ENCODE data around the gene LTA4H.
"Not testable (repeated sequence)": the region's sequence is repeated elsewhere in the genome, so short reads cannot be mapped to it uniquely, and the experiment has no call there.

The LTA4H gene

DNA sequence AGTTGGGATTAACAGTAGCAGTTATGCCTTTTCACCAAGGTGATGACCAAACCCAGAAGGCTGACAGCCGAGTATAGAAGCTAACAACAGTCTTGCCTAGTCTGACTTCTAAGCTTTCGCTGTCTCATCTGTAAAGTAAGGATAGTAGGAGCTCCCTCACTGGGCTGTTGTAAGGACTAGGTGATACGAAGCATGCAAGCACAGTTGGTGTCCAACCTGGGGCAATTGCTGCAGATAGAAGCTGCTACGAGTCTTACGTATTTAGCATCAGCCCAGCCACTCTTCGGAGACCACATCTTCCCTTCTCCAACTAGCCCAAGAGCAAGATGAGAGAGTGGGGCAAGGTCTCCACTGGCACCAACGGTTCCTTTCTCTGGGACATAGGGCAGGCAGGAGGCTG lies 45.3 kb downstream of the LTA4H start:
- no peak for DNase-seq (ENCODE audit: low read depth in 3 of 3)

DNA sequence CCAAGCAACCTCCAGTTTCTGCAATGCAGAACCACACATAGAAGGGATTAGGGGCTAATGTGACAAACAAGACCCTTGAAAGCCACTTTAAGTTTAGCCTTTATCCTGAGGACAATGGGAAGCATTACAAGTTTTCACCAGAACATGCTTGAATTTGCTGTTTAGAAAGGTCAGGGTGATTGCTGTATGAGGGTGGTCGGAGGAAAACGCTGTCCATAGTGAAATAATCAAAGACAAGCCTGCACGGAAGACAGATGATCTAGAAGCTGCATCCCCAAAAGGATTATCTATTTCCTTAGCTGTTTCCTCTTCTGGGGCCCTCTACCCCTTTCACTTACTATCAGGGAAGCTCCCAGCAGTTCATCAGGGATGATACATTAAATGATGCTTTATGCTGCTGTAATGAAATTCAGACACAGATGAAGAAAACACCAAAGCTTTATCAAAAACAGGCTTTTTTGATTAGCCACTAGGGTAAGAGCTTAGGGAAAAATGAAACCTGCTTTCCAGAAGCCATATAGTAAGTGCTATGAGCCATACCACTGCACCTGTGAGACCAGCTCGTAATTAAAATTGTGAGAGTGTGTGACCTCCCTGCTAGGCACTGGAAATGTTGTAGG lies 45.8 kb downstream of the LTA4H start:
- no peak for DNase-seq (ENCODE audit: low read depth in 3 of 3)

DNA sequence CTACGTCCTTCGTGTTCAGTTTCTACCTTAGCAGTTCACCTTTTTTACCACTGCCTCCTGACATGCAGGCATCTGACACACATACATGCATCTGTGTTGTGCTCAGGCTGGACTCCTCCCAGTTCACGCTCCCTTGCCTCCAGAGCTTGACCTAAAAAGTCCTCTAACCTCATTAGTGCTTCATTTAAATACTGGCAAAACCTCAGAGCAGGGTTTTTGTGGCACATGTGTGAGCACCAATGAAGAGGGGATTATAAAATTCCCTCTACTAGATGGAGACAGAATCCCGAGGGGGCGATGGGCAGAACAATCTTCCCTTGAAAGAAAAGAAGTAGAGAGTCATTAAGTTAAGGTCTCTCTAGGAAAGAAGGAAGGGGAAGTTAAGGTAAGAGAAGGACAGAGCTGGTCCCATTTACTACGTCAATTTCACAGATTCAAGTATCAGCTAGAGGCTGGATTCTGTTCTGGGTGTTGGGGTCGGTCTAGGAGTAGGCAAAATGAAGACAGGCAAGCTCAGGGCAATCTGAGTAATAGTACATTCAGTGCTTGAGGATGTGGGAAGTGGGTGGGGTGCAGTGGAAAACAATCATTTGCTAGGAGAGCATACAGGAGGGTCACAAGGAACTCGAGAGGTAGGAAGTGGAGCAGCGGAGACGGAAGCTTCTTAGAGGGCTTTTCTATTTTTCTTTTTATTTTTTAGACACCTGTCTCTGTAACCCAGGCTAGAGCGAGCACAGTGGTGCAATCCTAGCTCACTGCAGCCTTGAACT lies 46.7 kb downstream of the LTA4H start:
- DNase-seq (ENCODE audit: low read depth in 3 of 3) = no peak

DNA sequence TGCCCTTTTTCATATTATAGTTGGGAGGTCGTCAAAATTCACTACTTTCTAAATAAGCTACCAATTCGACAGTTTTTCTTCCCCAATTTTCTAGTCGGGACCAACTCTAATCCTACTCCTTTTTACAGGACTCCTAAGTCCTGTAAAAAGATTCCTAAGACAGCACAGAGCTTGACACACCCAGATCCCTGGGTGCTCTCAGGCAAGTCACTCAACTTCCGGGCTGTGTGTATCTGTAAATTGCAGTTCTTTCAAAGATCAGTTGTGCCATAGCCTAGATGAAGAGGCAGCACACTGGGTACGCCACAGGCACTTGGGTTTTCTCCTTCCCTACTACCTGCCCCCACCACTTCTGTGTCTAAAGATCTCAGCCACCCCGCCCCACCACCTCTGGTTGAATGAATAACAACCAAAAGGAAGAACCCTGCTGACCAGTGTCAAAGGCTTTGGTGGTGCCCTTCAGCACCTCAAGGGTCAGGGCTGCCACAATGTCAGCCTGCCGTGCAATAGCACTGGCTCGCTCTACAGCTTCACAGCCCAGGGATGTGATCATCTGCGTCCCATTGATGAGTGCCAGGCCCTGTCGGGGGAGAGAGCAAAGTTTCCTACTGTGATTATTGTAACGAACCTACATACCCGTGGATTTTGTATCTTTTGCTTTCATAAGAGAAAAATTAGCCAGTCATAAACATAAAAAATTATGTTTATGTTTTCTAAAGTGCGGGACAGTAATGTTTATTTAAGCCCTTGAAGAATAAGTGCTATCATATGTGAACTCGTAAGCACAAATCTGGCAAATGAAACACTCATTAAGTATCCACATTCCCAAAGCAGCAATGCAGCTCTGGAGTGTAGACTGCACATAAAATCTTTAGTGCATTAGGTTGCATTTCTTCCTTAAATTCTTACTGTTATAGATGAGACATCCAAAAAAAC lies 48.5 kb downstream of the LTA4H start:
- no peak for DNase-seq (ENCODE audit: low read depth in 3 of 3)

DNA sequence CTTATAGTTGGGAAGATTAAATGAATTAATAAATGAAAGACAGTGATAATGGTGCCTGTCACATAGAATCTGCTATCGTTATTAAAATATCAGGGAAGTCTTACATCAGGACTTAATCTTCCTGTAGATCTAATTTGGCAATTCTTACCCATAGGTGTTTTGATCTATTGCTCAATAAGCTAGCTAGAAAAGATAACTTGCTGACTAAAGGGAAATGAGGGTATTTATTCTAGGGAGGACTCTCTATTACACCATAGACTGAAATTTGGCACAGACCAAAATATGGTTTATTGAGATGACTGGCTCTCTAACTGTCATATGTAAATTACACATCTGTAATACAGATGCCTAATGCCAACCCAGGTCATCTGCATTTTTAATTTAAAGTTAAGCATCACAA lies 50.7 kb downstream of the LTA4H start:
- no peak for DNase-seq (ENCODE audit: low read depth in 3 of 3)

DNA sequence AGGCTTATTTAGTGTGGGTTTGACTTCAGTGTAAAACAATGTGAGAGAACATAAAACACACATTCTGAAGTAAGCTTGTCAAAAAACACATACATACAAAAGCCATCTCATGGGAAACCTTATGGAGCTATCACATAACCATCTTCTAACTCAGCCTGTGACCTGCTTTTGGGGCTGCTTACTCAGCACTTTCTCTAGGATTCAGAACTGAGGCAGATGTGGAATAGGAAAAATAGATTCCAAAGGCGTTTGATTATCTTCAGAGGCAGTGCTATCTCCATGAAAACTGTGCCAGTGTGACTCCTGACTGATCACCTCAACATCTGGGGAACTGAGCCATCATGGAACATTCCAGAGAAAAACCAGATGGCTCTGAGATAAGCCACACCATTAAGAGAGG lies 52.8 kb downstream of the LTA4H start:
- no peak for DNase-seq (ENCODE audit: low read depth in 3 of 3)

DNA sequence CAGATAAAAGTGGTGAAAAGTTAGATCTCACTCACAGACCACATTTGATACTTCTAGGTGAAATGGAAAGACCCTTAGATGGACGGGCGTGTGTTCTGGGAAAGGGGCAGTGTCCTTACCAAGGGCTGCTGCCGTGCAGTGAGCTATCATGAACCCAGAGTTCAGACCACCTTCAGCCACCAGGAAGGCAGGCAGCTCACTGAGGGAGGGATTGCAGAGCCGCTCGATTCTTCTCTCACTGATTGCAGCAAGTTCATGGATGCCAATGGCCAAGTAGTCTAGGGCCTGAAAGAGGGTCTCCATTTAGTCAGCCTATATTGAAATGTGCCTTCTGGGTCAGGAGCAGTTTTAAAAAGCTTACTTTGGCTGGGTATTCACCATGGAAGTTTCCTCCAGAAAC lies 55.0 kb downstream of the LTA4H start:
- DNase-seq (ENCODE audit: low read depth in 3 of 3) = no peak

DNA sequence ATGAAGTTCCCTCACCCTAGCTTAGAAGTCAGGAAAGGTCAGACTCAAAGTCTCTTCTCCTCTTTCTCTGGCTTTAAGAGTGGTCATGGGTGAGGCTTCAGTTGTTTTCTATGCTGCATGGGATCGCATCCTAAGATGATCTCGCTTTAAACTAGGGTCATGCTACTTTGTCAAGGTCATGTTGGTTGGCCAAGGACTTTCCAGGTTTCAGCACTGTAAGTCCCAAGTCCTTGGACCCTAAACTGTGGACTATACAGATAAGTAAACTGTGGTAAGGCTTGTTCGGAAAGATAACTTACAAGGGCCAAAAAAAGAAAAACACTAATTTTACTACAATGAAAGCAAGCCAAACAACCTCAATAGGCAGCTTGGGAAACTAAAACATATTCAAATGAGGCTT lies 56.6 kb downstream of the LTA4H start:
- no peak for DNase-seq (ENCODE audit: low read depth in 3 of 3)

DNA sequence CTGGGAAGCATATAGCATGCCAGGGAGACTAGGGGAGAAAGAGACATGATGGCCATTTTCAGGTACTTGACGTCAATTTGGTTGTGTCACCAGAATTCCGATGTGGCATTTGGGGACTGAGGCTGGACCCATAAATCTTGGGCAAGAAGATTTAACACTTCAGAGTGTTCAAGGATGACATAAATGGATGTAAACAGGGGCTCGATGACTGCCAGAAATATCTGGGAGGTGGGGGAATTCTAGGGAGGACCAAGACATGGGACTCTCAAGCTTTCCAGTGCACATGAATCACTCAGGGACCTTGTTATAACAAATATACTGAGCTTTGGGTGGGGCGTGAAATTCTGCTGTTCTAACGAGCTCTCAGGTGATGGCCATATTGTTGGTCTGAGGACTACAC lies 57.0 kb downstream of the LTA4H start:
- no peak for DNase-seq (ENCODE audit: low read depth in 3 of 3)

DNA sequence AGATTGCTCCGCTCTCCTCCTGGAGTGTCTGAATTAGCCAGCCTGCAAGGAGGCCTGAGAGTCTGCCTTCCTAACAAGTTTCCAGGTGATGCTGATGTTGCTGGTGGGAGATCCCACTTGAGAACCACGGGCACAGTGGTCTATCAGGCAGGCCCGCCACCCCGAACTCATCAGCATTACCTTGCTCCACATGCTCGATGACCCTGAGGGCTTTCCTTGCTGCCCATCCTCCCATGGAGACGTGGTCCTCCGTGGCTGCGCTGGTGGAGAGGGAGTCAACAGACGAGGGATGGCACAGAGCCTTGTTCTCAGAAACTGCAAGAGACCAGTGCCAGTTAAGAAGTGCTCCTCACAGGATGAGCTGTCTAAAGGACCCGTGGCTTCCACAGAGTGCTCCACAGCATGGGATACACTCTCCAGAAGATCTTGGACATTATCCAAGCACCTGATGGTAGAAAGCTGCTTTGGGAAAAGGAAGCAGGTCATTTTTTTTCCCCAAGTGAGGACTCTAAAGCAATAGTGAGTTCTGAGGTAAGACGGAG lies 57.6 kb downstream of the LTA4H start:
- DNase-seq (ENCODE audit: low read depth in 3 of 3) = no peak

DNA sequence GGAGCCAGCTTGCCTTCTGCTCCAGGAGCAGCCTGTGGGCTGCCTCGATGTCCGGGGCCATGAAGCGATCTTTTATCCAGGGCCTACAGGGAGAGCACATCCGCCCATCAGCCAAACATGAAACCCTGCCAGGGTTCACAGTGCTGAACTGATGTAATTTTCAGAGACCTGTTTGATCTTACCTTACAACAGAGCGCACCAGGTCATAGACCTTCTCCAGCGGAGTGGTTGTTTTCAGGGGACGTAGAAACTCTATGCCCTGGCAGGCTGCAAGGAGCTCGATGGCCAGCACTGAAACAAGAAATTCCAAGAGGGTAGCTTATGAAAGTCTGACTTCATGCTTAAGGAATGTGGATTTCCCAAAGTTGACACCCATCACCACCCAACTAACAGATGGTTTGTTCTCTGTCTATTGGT lies 59.0 kb downstream of the LTA4H start:
- no peak for DNase-seq (ENCODE audit: low read depth in 3 of 3)

DNA sequence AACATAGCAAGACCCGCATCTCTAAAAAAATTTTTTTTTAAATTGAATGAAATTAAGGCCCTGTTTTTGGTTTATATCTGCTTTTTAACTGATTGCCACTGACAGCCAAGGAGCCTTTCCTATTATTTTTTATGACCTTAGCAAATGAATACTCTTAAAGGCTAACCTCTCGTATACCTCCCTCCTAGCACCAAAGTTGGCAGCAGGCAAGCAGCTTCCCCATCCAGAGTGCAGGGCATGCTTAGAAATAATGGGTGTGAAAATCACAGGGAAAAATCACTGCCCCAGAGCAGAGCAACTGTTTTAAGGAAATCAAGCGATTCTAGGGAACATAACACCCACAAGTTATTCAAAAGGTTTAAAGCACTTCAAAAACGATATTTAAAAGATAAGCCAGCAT lies 59.9 kb downstream of the LTA4H start:
- DNase-seq (ENCODE audit: low read depth in 3 of 3) = no peak

DNA sequence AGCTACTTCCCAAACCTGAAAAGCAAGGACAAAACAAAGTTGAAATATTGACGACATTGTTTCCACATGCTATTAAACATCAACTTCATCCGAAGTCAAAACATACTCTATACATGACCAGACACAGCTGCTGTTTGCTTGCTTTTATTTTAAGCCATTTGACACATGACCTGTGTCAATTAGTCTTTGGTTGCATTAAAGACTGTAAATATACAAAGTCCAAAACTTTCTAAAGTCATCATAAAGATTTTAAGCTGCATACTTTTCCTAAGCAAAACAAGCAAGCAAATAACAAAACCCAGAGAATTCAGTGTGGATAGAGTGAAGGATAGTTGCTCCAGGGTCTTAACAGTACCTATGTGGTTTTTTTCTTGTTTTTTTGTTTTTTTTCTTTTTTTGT lies 61.0 kb downstream of the LTA4H start:
- DNase-seq (ENCODE audit: low read depth in 3 of 3) = no peak

DNA sequence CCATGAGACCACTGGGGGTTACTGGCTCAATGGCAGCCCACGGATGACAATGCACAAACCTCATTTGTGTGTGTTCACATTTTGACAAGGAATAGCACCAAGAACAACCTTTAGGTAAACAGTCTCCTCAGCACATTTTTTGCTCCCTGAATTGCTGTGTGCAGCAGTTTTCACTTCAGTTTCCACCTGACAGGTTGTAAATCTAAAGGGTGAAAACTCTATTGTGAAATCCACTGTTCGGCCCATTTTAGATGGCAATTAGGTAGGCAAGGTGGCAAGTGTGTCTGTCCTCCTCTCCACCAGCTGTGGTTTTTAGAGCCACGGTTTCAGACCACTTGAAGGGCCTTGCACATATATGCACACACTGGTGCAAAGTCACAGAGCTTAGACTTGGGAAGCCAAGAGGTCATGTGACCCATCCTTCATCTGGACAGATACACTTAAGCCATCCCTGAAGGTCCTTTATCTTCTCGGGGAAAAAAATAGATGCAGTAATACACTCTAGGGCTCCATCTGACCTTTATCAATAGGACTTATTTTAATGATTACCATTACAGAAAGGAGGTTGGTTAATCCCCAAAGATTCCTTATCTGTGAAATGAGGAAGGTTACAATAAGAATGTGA lies 62.4 kb downstream of the LTA4H start:
- DNase-seq (ENCODE audit: low read depth in 3 of 3) = no peak

DNA sequence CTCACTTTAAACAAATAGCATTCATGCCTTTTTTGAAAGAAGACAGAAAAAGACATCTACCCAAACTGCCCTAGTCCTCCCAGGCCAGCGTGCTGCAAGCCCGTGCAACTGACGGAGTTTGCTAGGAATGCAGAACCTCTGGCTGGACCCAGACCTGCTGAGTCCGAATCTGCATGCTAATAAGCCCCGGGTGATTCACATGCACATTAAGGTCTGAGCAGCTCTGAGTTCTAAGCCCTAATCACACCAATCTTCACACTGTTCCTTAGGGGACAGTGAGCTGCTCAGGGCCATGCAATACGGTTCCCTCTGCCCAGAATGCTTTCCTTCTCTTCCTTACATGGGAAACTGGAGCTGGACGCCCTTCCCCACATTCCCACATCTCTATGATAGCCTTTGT lies 64.5 kb downstream of the LTA4H start:
- no peak for DNase-seq (ENCODE audit: low read depth in 3 of 3)

DNA sequence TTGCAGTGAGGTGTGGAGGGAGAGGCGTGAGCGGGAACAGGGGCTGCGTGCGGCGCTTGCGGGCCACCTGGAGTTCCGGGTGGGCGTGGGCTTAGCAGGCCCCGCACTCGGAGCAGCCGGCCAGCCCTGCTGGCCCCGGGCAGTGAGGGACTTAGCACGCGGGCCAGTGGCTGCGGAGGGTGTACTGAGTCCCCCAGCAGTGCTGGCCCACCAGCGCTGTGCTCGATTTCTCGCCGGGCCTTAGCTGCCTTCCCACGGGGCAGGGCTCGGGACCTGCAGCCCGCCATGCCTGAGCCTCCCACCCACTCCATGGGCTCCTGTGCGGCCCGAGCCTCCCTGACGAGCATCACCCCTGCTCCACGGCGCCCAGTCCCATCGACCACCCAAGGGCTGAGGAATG lies 66.3 kb downstream of the LTA4H start:
- DNase-seq (ENCODE audit: low read depth in 3 of 3) = not testable (repeated sequence)

DNA sequence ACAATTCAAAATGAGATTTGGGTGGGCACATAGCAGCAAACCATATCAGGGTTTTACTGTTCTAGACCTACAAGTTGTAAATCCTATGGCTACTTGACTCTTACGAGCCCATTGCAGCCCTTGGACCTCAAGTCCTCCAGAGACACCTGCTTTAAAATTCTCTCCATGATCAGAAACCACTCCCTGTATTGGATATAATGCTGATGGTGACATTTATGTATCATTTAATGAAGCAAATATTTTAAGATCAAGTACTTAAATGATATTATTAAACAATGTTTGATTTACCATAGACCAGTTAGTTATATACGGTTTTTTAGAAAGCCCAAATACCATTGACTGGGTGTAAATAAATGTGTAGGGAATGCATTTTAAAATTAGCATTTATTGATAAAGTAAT lies 68.1 kb downstream of the LTA4H start:
- no peak for DNase-seq (ENCODE audit: low read depth in 3 of 3)

DNA sequence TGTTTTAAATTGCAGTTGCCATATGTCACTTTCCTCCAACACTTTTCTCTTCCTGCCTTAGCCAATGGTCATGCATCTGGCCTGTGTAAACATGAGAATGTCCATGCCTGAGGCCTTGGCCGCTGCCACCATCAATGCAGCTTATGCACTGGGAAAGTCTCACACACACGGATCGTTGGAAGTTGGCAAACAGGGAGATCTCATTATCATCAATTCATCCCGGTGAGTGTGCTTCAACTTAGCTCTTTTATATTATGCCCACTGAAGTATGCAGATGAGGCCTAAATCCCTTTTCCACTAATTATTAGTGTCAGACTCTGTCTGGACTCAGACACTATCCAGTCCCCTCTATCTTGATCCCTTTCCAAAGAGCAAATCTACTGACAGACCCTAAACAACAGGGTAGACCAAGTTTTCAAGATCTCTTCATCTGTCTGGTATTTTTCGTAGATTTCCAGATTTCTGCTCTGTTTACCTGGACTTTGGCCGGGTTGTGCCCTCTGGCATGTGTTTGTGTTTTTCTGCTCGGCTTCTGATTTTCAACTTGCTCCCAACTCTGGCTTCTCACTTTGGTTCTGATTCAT lies 69.0 kb downstream of the LTA4H start:
- no peak for DNase-seq (ENCODE audit: low read depth in 3 of 3)

DNA sequence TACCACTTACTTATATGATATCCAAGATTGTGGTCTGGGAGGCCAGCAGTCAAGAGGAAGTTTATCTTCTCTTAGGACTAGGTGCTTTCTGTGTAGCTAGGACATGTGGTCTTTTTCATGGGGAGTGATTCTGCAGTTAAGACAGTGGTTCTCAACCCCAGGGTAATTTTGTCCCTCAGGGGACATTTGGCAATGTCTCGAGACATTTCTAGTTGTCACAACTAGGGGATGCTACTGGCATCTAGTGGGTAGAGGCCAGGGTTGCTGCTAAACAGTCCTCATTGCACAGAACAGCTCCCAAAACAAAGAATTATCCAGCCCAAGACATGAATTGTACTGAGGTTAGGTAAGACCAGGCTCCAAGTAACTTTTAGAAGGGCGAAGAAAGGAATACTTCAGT lies 72.3 kb downstream of the LTA4H start:
- no peak for DNase-seq (ENCODE audit: low read depth in 3 of 3)

DNA sequence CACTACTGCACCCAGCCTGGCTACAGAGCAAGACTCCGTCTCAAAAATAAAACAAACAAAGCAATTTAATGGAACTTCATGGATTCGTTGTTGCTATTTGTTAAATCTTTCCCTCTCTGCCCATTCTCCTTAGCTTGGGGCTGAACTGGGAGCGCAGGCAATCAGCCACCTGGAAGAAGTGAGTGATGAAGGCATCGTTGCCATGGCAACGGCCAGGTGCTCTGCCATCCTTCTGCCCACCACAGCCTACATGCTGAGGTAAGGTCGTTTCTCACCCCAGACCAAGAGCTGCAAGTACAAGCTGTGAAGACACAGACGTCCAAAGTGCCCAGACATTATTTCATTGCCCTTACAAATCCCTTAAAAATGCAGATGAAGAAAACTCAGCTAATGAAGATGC lies 73.2 kb downstream of the LTA4H start:
- no peak for DNase-seq (ENCODE audit: low read depth in 3 of 3)

DNA sequence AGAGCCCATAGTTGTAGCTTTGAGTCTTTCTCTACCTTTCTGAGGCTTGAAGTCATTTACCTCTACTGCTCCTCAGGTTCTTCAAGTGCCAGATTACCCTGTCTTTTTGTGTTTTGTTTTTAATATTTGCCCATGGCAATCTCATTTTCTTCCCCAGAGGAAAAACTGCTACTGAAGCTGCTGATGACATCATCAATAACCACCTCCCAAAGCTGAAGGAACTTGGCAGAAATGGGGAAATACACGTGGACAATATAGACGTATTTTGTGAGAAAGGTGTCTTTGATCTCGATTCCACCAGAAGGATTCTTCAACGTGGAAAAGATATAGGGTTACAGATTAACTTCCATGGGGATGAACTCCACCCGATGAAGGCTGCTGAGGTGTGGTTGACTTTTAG lies 75.1 kb downstream of the LTA4H start:
- DNase-seq (ENCODE audit: low read depth in 3 of 3) = no peak

DNA sequence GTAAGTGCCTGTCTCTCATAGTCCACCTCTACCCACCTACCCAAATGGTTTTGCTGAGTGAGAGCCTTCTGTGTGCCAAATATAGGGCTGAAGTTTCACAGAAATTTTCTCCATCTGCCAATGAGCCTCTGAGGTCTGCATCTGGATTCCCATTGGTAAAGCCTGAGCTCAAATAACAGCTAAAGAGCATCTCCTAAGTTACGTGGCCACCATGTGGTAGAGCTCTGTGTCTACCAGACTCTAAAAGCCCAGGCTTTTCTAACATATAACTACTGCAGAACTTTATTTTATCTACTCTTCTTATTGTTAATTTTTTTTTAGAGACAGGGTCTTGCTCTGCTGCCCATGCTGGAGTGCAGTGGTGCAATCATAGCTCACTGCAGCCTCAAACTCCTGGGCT lies 76.3 kb downstream of the LTA4H start:
- DNase-seq (ENCODE audit: low read depth in 3 of 3) = no peak

Measured in stimulated activated CD4-positive, alpha-beta T cell treated with anti-CD3 and anti-CD28 coated beads, TNF-alpha, amount 100 ng/mL, for 24 hours (primary cell).